Upper lobe of left lung (tissue), 6 donors: ENCODE results near the gene NAGLU. TPM values are rescaled to one million over a fixed set of nuclear protein-coding genes. Genes with fewer than 3 reads are reported as not detected.

Experiments used
- ATAC-seq, 2 donors: fragments of 200-7000 bp; cut with Tn5 transposase; one replicate each; pipeline ENCODE4 v1.9.1; 2022; ENCODE audit warnings: mild to moderate bottlenecking in 2 of 2, moderate library complexity in 2 of 2; ENCODE audit not compliant: low FRiP score in 2 of 2
- DNase-seq, 2 donors: peaks; one replicate each; pipeline ENCODE4 v3.0.0-alpha.2; 2019 to 2020
- H3K27ac ChIP-seq, 4 donors: fragments of 200-600 bp; sonication (generic); one replicate each; pipeline ENCODE4 v1.5.1; 2016 to 2019
- H3K27me3 ChIP-seq, 4 donors: fragments of 200-600 bp; sonication (generic); one replicate each; pipeline ENCODE4 v1.5.1; 2017 to 2019
- H3K36me3 ChIP-seq, 4 donors: fragments of 200-600 bp; sonication (generic); one replicate each; pipeline ENCODE4 v1.5.1; 2016 to 2019
- H3K4me1 ChIP-seq, 4 donors: fragments of 200-600 bp; sonication (generic); one replicate each; pipeline ENCODE4 v1.5.1; 2018 to 2019
- H3K4me3 ChIP-seq, 4 donors: fragments of 200-600 bp; sonication (generic); one replicate each; pipeline ENCODE4 v1.5.1; 2017 to 2019; ENCODE audit warnings: mild to moderate bottlenecking in 2 of 4, moderate library complexity in 1 of 4
- H3K9me3 ChIP-seq, 4 donors: fragments of 200-600 bp; sonication (generic); one replicate each; pipeline ENCODE4 v1.5.1; 2018 to 2019
- CTCF ChIP-seq, 6 experiments: fragments of 450-650 bp in 4 of 6; fragments of 200-600 bp in 2 of 6; sonication (generic) in 2 of 6; IDR thresholded peaks; one replicate each; pipeline ENCODE4 v1.5.1; 2016 to 2019; ENCODE audit warnings: antibody characterized with exemption in 6 of 6
- EP300 ChIP-seq, 4 donors: sonication (generic); formaldehyde crosslinking; IDR thresholded peaks; one replicate each; pipeline ENCODE4 v1.5.1; 2017; ENCODE audit warnings: antibody characterized with exemption in 4 of 4, control low read depth in 2 of 4
- POLR2A ChIP-seq, 4 donors: fragments of 450-650 bp; IDR thresholded peaks; one replicate each; pipeline ENCODE4 v1.5.1; 2016 to 2017; ENCODE audit warnings: antibody characterized with exemption in 4 of 4, mild to moderate bottlenecking in 2 of 4
- POLR2AphosphoS5 ChIP-seq, 2 donors: sonication (generic); formaldehyde crosslinking; IDR thresholded peaks; one replicate each; pipeline ENCODE4 v1.5.1; 2017; ENCODE audit warnings: antibody characterized with exemption in 2 of 2
- WGBS, 2 donors: methylation state at CpG; one replicate each; pipeline ENCODE4 v1.1.5; 2017 to 2018; 5-methylcytosine and 5-hydroxymethylcytosine counted together
- total RNA-seq, 6 donors: library from RNA; depleted of rRNA in 4 of 6; stranded (reverse); fragments of >200 nt in 4 of 6; gene quantifications; one replicate each; pipeline versions ENCODE4 v1.1.0 to v1.2.1, GENCODE V29; 2016 to 2021
- donor health status: DM: no; HTN: no; CAD: no; lungs with moderate emphysema.
- donor health status: DM: no; HTN: yes; CAD: no; lungs with severe emphysema.

Gene NAGLU
- total RNA-seq, 6 donors from 2014 or later = 36.7 to 97.4 (median 68.4) TPM

GRCh38 chr17:42527932-42528331, 8.1 kb upstream of the NAGLU start:
- H3K27me3 ChIP-seq = no peaks in the 10 kb centered on the region
- H3K4me3 ChIP-seq = no peak overlapping the region
- H3K9me3 ChIP-seq = no peaks in the 10 kb centered on the region
- 90 to 91% methylated on average over 6 of the region's 6 CpGs for WGBS, 2 donors
- no peak for TF ChIP-seq POLR2AphosphoS5 (IDR thresholded peaks at IDR 0.05)
- TF ChIP-seq POLR2A (IDR thresholded peaks at IDR 0.05) = no peak
- no peak for TF ChIP-seq EP300 (IDR thresholded peaks at IDR 0.05)
- no peak for TF ChIP-seq CTCF (IDR thresholded peaks at IDR 0.05)
- peaks cover 17 to 58% (median 40%) of the 10 kb centered on the region in 4 donors for H3K4me1 ChIP-seq
- H3K27ac ChIP-seq = no peak overlapping the region
- peaks cover 0 to 5% (median 2%) of the 10 kb centered on the region in 4 donors for H3K36me3 ChIP-seq
- ATAC-seq = no peak
- DNase-seq = no peak

- ATAC-seq = no peak
- no peak overlapping the region for H3K27ac ChIP-seq
Observed at GRCh38 chr17:42529061-42529460, 7.0 kb upstream of the NAGLU start.

GRCh38 chr17:42530952-42531454, 5.0 kb upstream of the NAGLU start:
- DNase-seq (no peak), ATAC-seq (no peak)
- Histone ChIP-seq H3K36me3 (no peaks in the 10 kb centered on the region), H3K27me3 (no peaks in the 10 kb centered on the region), H3K27ac (peak overlapping the region in 3 of 4 donors; percentile 73 to 88 (median 85)), H3K9me3 (no peaks in the 10 kb centered on the region), H3K4me1 (peaks cover 22 to 62% (median 40%) of the 10 kb centered on the region in 4 donors), H3K4me3 (no peak overlapping the region)
- TF ChIP-seq CTCF (IDR thresholded peaks at IDR 0.05) (no peak), EP300 (IDR thresholded peaks at IDR 0.05) (no peak), POLR2A (IDR thresholded peaks at IDR 0.05) (no peak), POLR2AphosphoS5 (IDR thresholded peaks at IDR 0.05) (no peak)
- 81% methylated on average over 2 of the region's 2 CpGs; no CpG with 5 or more reads in 1 of the 2 donors for WGBS, 2 donors

More at GRCh38 chr17:42529061-42529460, 7.0 kb upstream of the NAGLU start:
- no peak overlapping the region for H3K4me3 ChIP-seq
- no peaks in the 10 kb centered on the region for H3K27me3 ChIP-seq
- TF ChIP-seq POLR2AphosphoS5 (IDR thresholded peaks at IDR 0.05) (no peak), CTCF (IDR thresholded peaks at IDR 0.05) (no peak), EP300 (IDR thresholded peaks at IDR 0.05) (no peak), POLR2A (IDR thresholded peaks at IDR 0.05) (no peak)
- WGBS, 2 donors = 37 to 41% methylated on average over 3 of the region's 3 CpGs
- no peaks in the 10 kb centered on the region for H3K9me3 ChIP-seq
- no peak for DNase-seq
- H3K4me1 ChIP-seq = peaks cover 16 to 57% (median 38%) of the 10 kb centered on the region in 4 donors
- no peaks in the 10 kb centered on the region for H3K36me3 ChIP-seq

GRCh38 chr17:42531455-42532354, 4.3 kb upstream of the NAGLU start:
- WGBS, 2 donors = 12 to 15% methylated on average over 38 to 42 of the region's 60 CpGs
- DNase-seq = peak; percentile 81 to 94
- peak; percentile 58 to 78 for ATAC-seq
- no peaks in the 10 kb centered on the region for H3K9me3 ChIP-seq
- H3K4me1 ChIP-seq = peaks cover 23 to 57% (median 35%) of the 10 kb centered on the region in 4 donors
- no peaks in the 10 kb centered on the region for H3K36me3 ChIP-seq
- H3K4me3 ChIP-seq = peak overlapping the region; percentile 11 to 62 (median 50)
- peak overlapping the region; percentile 61 to 88 (median 79) for H3K27ac ChIP-seq
- H3K27me3 ChIP-seq = no peaks in the 10 kb centered on the region
- no peak for TF ChIP-seq POLR2AphosphoS5 (IDR thresholded peaks at IDR 0.05)
- peak; percentile 61 to 87 (median 84) for TF ChIP-seq CTCF (IDR thresholded peaks at IDR 0.05)
- TF ChIP-seq POLR2A (IDR thresholded peaks at IDR 0.05) = peak in 2 of 4 donors; percentile 30 to 63
- no peak for TF ChIP-seq EP300 (IDR thresholded peaks at IDR 0.05)
